Fibroblast of lung (primary cell): ENCODE measurements around the gene SLC12A6. TPM values are rescaled to one million over a fixed set of nuclear protein-coding genes. Genes with fewer than 3 reads are reported as not detected.

ENCODE experiments used
- DNase-seq, 2 donors: peaks; one replicate each; pipeline versions ENCODE4 v3.0.0 to v3.0.0-alpha.2; 2010; ENCODE audit warnings: low read depth in 2 of 2
- H2AFZ ChIP-seq: 2 replicates; pipeline ENCODE4 v1.5.1; 2012; ENCODE audit warnings: low read length, control low read depth, inconsistent platforms
- H3K27ac ChIP-seq: 2 replicates; pipeline ENCODE4 v1.5.1; 2011; ENCODE audit warnings: low read length, control low read depth; ENCODE audit not compliant: insufficient read depth
- H3K27me3 ChIP-seq: 2 replicates; pipeline ENCODE4 v1.5.1; 2011; ENCODE audit warnings: mild to moderate bottlenecking, low read length; ENCODE audit not compliant: control insufficient read depth, insufficient read depth
- H3K36me3 ChIP-seq: 2 replicates; pipeline ENCODE4 v1.5.1; 2011; ENCODE audit warnings: low read length; ENCODE audit not compliant: control insufficient read depth, insufficient read depth
- H3K4me1 ChIP-seq: 2 replicates; pipeline ENCODE4 v1.5.1; 2011; ENCODE audit warnings: low read length; ENCODE audit not compliant: control insufficient read depth, insufficient read depth; ENCODE audit errors: extremely low read depth
- H3K4me2 ChIP-seq: 2 replicates; pipeline ENCODE4 v1.5.1; 2011; ENCODE audit warnings: low read length, control low read depth; ENCODE audit not compliant: insufficient read depth; ENCODE audit errors: extremely low read depth
- H3K4me3 ChIP-seq, 4 experiments: fragments of 200-600 bp in 1 of 4; sonication (generic) in 1 of 4; replicated peaks in 1 of 4; 2 replicates each; pipeline ENCODE4 v1.5.1; 2011 to 2016; ENCODE audit warnings: low read length in 4 of 4, low read depth in 3 of 4, mild to moderate bottlenecking in 3 of 4, control low read depth in 2 of 4, inconsistent platforms in 1 of 4, mixed read lengths in 1 of 4; ENCODE audit not compliant: insufficient read depth in 1 of 4; ENCODE audit errors: control extremely low read depth in 1 of 4
- H3K79me2 ChIP-seq: 2 replicates; pipeline ENCODE4 v1.5.1; 2012; ENCODE audit warnings: mild to moderate bottlenecking, low read length, inconsistent platforms; ENCODE audit not compliant: control insufficient read depth, insufficient read depth
- H3K9ac ChIP-seq: 2 replicates; pipeline ENCODE4 v1.5.1; 2011; ENCODE audit warnings: mild to moderate bottlenecking, low read length, control low read depth; ENCODE audit not compliant: insufficient read depth
- H3K9me3 ChIP-seq: 2 replicates; pipeline ENCODE4 v1.5.1; 2012; ENCODE audit warnings: low read depth, low read length; ENCODE audit not compliant: control insufficient read depth, insufficient read depth
- H4K20me1 ChIP-seq: 2 replicates; pipeline ENCODE4 v1.5.1; 2011; ENCODE audit warnings: low read length; ENCODE audit not compliant: control insufficient read depth, insufficient read depth; ENCODE audit errors: extremely low read depth
- CTCF ChIP-seq, 2 donors: IDR thresholded peaks in 1 of 2; conservative IDR thresholded peaks in 1 of 2; 1 replicate in 1 of 2; 2 replicates in 1 of 2; pipeline ENCODE4 v1.5.1; 2011 to 2012; ENCODE audit warnings: low read length in 2 of 2, control low read depth in 1 of 2, inconsistent platforms in 1 of 2, low read depth in 1 of 2, mild to moderate bottlenecking in 1 of 2
- EZH2 ChIP-seq: IDR thresholded peaks from 2 replicates; pipeline ENCODE4 v1.5.1; 2012; ENCODE audit warnings: low read length, control low read depth, mild to moderate bottlenecking; ENCODE audit errors: missing control alignments
- polyA plus RNA-seq, 2 donors: library from polyadenylated mRNA; depleted of rRNA in 1 of 2; stranded (reverse) in 1 of 2; unstranded in 1 of 2; fragments of >200 nt; gene quantifications; 2 replicates each; pipeline ENCODE4 v1.2.1, GENCODE V29; 2011 to 2012; ENCODE audit warnings: missing spikeins in 1 of 2
- total RNA-seq: library from RNA; depleted of rRNA; stranded (reverse); fragments of >200 nt; gene quantifications from 2 replicates; pipeline ENCODE4 v1.2.1, GENCODE V29; 2014

The SLC12A6 gene
- total and polyA plus RNA-seq, 2 donors (not counting 1 experiment from before 2014, with no cell fraction given), result 19.2 to 26.9 TPM

GRCh38 chr15:34264076-34264475, 73.5 kb downstream of the SLC12A6 start:
- Histone ChIP-seq H3K4me2 (no peak overlapping the region), H3K9me3 (no peaks in the 10 kb centered on the region), H4K20me1 (no peaks in the 10 kb centered on the region), H3K9ac (no peak overlapping the region), H2AFZ (no peak overlapping the region), H3K4me1 (no peaks in the 10 kb centered on the region), H3K4me3 (no peak overlapping the region), H3K79me2 (no peaks in the 10 kb centered on the region), H3K27me3 (no peaks in the 10 kb centered on the region), H3K27ac (no peak overlapping the region), H3K36me3 (no peaks in the 10 kb centered on the region)
- no peak for DNase-seq
- TF ChIP-seq EZH2, result no peak
- TF ChIP-seq CTCF (conservative IDR thresholded peaks at IDR 0.05 in 1 of 2, IDR thresholded peaks at IDR 0.05 in 1 of 2; ENCODE audit: low read depth in 1 of 2, low read length in 2 of 2), result no peak

GRCh38 chr15:34262362-34262761, 75.2 kb downstream of the SLC12A6 start:
- no peak for TF ChIP-seq CTCF (conservative IDR thresholded peaks at IDR 0.05 in 1 of 2, IDR thresholded peaks at IDR 0.05 in 1 of 2; ENCODE audit: low read depth in 1 of 2, low read length in 2 of 2)
- no peak for TF ChIP-seq EZH2
- no peak overlapping the region for H3K27ac ChIP-seq
- H4K20me1 ChIP-seq, result no peaks in the 10 kb centered on the region
- no peak overlapping the region for H3K9ac ChIP-seq
- no peak overlapping the region for H3K4me2 ChIP-seq
- no peak for DNase-seq
- H3K27me3 ChIP-seq, result no peaks in the 10 kb centered on the region
- no peaks in the 10 kb centered on the region for H3K79me2 ChIP-seq
- no peaks in the 10 kb centered on the region for H3K4me1 ChIP-seq
- no peak overlapping the region for H3K4me3 ChIP-seq
- H2AFZ ChIP-seq, result no peak overlapping the region
- no peaks in the 10 kb centered on the region for H3K36me3 ChIP-seq
- no peaks in the 10 kb centered on the region for H3K9me3 ChIP-seq

GRCh38 chr15:34259566-34259965, 78.0 kb downstream of the SLC12A6 start:
- H3K79me2 ChIP-seq, result no peaks in the 10 kb centered on the region
- DNase-seq, result no peak
- no peaks in the 10 kb centered on the region for H4K20me1 ChIP-seq
- H3K36me3 ChIP-seq, result no peaks in the 10 kb centered on the region
- H3K27ac ChIP-seq, result no peak overlapping the region
- H3K4me1 ChIP-seq, result no peaks in the 10 kb centered on the region
- H2AFZ ChIP-seq, result no peak overlapping the region
- no peak overlapping the region for H3K9ac ChIP-seq
- H3K27me3 ChIP-seq, result no peaks in the 10 kb centered on the region
- H3K4me3 ChIP-seq, result no peak overlapping the region
- no peaks in the 10 kb centered on the region for H3K9me3 ChIP-seq
- H3K4me2 ChIP-seq, result no peak overlapping the region
- TF ChIP-seq EZH2 (no peak), CTCF (conservative IDR thresholded peaks at IDR 0.05 in 1 of 2, IDR thresholded peaks at IDR 0.05 in 1 of 2; ENCODE audit: low read depth in 1 of 2, low read length in 2 of 2) (no peak)
